Measurements from ENCODE around the gene DDAH1. TPM values are rescaled to one million over a fixed set of nuclear protein-coding genes. Genes with fewer than 3 reads are reported as not detected.

The DDAH1 gene
- total RNA-seq, 1 donor from 2014 or later = 33.4 TPM

- Mint-ChIP-seq H3K27ac (peak overlapping the region; percentile 25), H3K27me3 (peaks cover 18% of the 10 kb centered on the region), H3K4me3 (ENCODE audit: low read depth) (peak overlapping the region; percentile 76), H3K4me1 (ENCODE audit: low read depth) (peaks cover 24% of the 10 kb centered on the region), H3K36me3 (ENCODE audit: insufficient read depth) (no peaks in the 10 kb centered on the region), H3K9me3 (ENCODE audit: low read depth) (no peaks in the 10 kb centered on the region)
- TF ChIP-seq CTCF (IDR thresholded peaks at IDR 0.05; ENCODE audit: unreplicated experiment) = no peak
- DNase-seq (ENCODE audit: low spot score, unreplicated experiment) = peak; percentile 57
Measured at GRCh38 chr1:85464497-85465098, 361 bp downstream of the DDAH1 start.

GRCh38 chr1:85463731-85464496 lies 1.0 kb downstream of the DDAH1 start:
- Mint-ChIP-seq H3K4me1 (ENCODE audit: low read depth) (peaks cover 24% of the 10 kb centered on the region), H3K36me3 (ENCODE audit: insufficient read depth) (no peaks in the 10 kb centered on the region), H3K27ac (peak overlapping the region; percentile 25), H3K4me3 (ENCODE audit: low read depth) (peak overlapping the region; percentile 76), H3K9me3 (ENCODE audit: low read depth) (no peaks in the 10 kb centered on the region), H3K27me3 (peaks cover 18% of the 10 kb centered on the region)
- no peak for TF ChIP-seq CTCF (IDR thresholded peaks at IDR 0.05; ENCODE audit: unreplicated experiment)
- no peak for DNase-seq (ENCODE audit: low spot score, unreplicated experiment)

DNA sequence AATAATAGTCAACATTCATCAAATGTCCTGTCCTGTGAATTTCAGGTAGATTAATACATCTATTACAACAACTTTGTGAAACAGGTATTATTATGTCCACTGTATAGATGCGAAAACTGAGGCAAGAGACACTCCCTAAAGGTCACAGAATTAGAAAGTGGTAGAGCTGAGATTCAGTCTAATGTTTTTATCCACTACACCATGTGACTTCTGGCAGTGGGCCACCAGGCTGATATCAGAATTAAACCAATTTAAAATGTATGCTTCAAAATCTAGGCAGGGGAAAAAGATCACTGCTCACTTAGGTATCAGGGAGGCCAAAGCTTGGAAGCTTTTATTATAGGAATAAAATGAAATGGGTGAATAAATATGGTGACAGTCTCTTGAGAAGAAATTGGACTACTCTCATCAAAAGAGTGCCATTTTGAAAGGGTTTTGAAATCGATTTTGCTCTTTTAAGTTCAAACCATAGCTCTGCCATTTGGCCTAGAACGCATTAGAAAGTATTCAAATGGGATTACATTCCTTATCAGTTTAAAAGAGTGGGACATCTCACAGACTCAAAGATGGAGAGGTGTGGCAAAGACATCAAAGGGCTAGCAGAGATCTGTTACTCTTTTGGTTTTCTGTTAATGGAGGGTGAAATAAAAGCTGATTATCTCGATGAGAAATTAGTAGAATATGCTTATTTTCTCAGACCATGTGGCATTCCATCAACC lies 1.9 kb downstream of the DDAH1 start:
- H3K36me3 Mint-ChIP-seq (ENCODE audit: insufficient read depth) = no peaks in the 10 kb centered on the region
- H3K4me1 Mint-ChIP-seq (ENCODE audit: low read depth) = peaks cover 24% of the 10 kb centered on the region
- H3K27ac Mint-ChIP-seq = no peak overlapping the region
- TF ChIP-seq CTCF (IDR thresholded peaks at IDR 0.05; ENCODE audit: unreplicated experiment) = no peak
- H3K4me3 Mint-ChIP-seq (ENCODE audit: low read depth) = peak overlapping the region; percentile 76
- DNase-seq (ENCODE audit: low spot score, unreplicated experiment) = no peak
- peaks cover 18% of the 10 kb centered on the region for H3K27me3 Mint-ChIP-seq
- no peaks in the 10 kb centered on the region for H3K9me3 Mint-ChIP-seq (ENCODE audit: low read depth)

DNA sequence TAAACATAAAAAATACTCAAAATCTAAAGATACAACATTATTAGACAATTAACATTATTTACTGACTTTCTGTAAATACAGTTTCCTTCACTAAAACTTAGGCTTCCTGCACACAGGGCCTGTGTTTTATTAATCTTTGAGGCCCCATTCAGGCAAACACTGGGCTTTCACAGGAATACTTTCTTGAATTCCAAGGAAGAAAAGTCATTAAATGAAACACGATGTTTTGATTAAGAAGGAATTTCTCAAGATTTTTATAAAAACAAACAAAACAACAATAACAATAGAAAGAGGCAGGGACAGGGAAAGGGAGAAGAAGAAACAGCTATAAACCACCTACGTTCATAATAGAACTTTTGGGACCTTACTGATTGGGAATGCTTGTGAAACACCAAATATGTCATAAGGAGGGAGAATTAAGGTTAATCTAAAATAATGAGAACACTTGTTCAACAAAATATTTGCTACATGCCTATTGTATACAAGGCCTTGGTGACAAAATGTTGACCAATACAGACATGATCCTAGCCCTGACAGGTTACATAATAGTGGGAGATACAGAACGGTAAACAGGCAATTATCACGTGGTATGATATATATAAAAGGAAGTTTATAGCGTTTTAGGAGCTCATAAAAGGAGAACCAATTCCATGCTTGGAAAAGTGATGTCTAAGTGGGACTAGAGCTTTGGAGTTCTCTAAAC lies 3.6 kb downstream of the DDAH1 start:
- peaks cover 24% of the 10 kb centered on the region for H3K4me1 Mint-ChIP-seq (ENCODE audit: low read depth)
- no peak overlapping the region for H3K27ac Mint-ChIP-seq
- no peak overlapping the region for H3K4me3 Mint-ChIP-seq (ENCODE audit: low read depth)
- peaks cover 18% of the 10 kb centered on the region for H3K27me3 Mint-ChIP-seq
- H3K36me3 Mint-ChIP-seq (ENCODE audit: insufficient read depth) = no peaks in the 10 kb centered on the region
- no peak for DNase-seq (ENCODE audit: low spot score, unreplicated experiment)
- H3K9me3 Mint-ChIP-seq (ENCODE audit: low read depth) = no peaks in the 10 kb centered on the region
- TF ChIP-seq CTCF (IDR thresholded peaks at IDR 0.05; ENCODE audit: unreplicated experiment) = no peak

- Mint-ChIP-seq H3K27ac (peak overlapping the region; percentile 24), H3K36me3 (ENCODE audit: insufficient read depth) (no peaks in the 10 kb centered on the region), H3K27me3 (peaks cover 18% of the 10 kb centered on the region), H3K4me1 (ENCODE audit: low read depth) (peaks cover 23% of the 10 kb centered on the region), H3K9me3 (ENCODE audit: low read depth) (no peaks in the 10 kb centered on the region), H3K4me3 (ENCODE audit: low read depth) (no peak overlapping the region)
- TF ChIP-seq CTCF (IDR thresholded peaks at IDR 0.05; ENCODE audit: unreplicated experiment) = no peak
- no peak for DNase-seq (ENCODE audit: low spot score, unreplicated experiment)
Measured at GRCh38 chr1:85460555-85461088, 4.3 kb downstream of the DDAH1 start.

All from progenitor cell of endocrine pancreas (in vitro differentiated cells).